Suprapubic skin (tissue), 4 donors: ENCODE data around the gene C20orf96. TPM values are rescaled to one million over a fixed set of nuclear protein-coding genes. Genes with fewer than 3 reads are reported as not detected.
"Not testable (repeated sequence)": the region's sequence is repeated elsewhere in the genome, so short reads cannot be mapped to it uniquely, and the experiment has no call there.

Experiments
- DNase-seq, 2 donors: peaks; one replicate each; pipeline ENCODE4 v3.0.0-alpha.2; 2019; ENCODE audit warnings: low spot score in 2 of 2
- H3K27ac ChIP-seq: fragments of 200-600 bp; sonication (generic); one replicate; pipeline ENCODE4 v1.5.1; 2019
- H3K27me3 ChIP-seq: fragments of 200-600 bp; sonication (generic); one replicate; pipeline ENCODE4 v1.5.1; 2019
- H3K36me3 ChIP-seq: fragments of 200-600 bp; sonication (generic); one replicate; pipeline ENCODE4 v1.5.1; 2019
- H3K4me1 ChIP-seq: fragments of 200-600 bp; sonication (generic); one replicate; pipeline ENCODE4 v1.5.1; 2019
- H3K4me3 ChIP-seq: fragments of 200-600 bp; sonication (generic); one replicate; pipeline ENCODE4 v1.5.1; 2019; ENCODE audit warnings: mild to moderate bottlenecking
- H3K9me3 ChIP-seq: fragments of 200-600 bp; sonication (generic); one replicate; pipeline ENCODE4 v1.5.1; 2019
- EP300 ChIP-seq: sonication (generic); formaldehyde crosslinking; IDR thresholded peaks from one replicate; pipeline ENCODE4 v1.6.1; 2017; ENCODE audit warnings: antibody characterized with exemption
- POLR2A ChIP-seq, 2 donors: fragments of 450-650 bp; IDR thresholded peaks; one replicate each; pipeline ENCODE4 v1.6.1; 2017; ENCODE audit warnings: antibody characterized with exemption in 2 of 2, mild to moderate bottlenecking in 2 of 2, moderate library complexity in 2 of 2
- POLR2AphosphoS5 ChIP-seq, 3 donors: sonication (generic); formaldehyde crosslinking; IDR thresholded peaks; one replicate each; pipeline ENCODE4 v1.6.1; 2017; ENCODE audit warnings: antibody characterized with exemption in 3 of 3
- WGBS: methylation state at CpG from one replicate; pipeline ENCODE4 v1.1.5; 2018; 5-methylcytosine and 5-hydroxymethylcytosine counted together
- total RNA-seq, 4 donors: library from RNA; depleted of rRNA; stranded (reverse); fragments of >200 nt; gene quantifications; one replicate each; pipeline ENCODE4 v1.1.0, GENCODE V29; 2016
- TF ChIP-seq, protein P1 (sequence below), 2 donors: fragments of 200-600 bp in 1 of 2; fragments of 450-650 bp in 1 of 2; sonication (generic) in 1 of 2; IDR thresholded peaks; one replicate each; pipeline ENCODE4 v1.5.1; 2016 to 2019; ENCODE audit warnings: antibody characterized with exemption in 2 of 2, mild to moderate bottlenecking in 1 of 2, moderate library complexity in 1 of 2

Gene C20orf96
- total RNA-seq, 4 donors from 2014 or later: 0.91 to 5.1 (median 2.0) TPM

GRCh38 chr20:226958-227357 is 63.6 kb downstream of the C20orf96 start, which contains the start of gene DEFB129:
Gene DEFB129 (plus strand): TSS chr20:227258. CDS start chr20:227289, 31 bp downstream.
- WGBS: 85% methylated on average over 3 of the region's 3 CpGs
- Histone ChIP-seq H3K27me3 (peaks cover 8% of the 10 kb centered on the region), H3K9me3 (no peaks in the 10 kb centered on the region), H3K4me1 (no peaks in the 10 kb centered on the region), H3K4me3 (no peak within 1 kb of the TSS), H3K27ac (no peak within 1 kb of the TSS), H3K36me3 (no peaks in the 10 kb centered on the region)
- DNase-seq: no peak
- TF ChIP-seq POLR2AphosphoS5 (IDR thresholded peaks at IDR 0.05): no peak

GRCh38 chr20:225879-226278 is 64.7 kb downstream of the C20orf96 start:
- 87% methylated on average over 3 of the region's 3 CpGs for WGBS
- H3K36me3 ChIP-seq, H3K9me3 ChIP-seq, H3K27ac ChIP-seq, DNase-seq, H3K4me1 ChIP-seq, H3K4me3 ChIP-seq: not testable (repeated sequence)
- peaks cover 14% of the 10 kb centered on the region for H3K27me3 ChIP-seq

DNA sequence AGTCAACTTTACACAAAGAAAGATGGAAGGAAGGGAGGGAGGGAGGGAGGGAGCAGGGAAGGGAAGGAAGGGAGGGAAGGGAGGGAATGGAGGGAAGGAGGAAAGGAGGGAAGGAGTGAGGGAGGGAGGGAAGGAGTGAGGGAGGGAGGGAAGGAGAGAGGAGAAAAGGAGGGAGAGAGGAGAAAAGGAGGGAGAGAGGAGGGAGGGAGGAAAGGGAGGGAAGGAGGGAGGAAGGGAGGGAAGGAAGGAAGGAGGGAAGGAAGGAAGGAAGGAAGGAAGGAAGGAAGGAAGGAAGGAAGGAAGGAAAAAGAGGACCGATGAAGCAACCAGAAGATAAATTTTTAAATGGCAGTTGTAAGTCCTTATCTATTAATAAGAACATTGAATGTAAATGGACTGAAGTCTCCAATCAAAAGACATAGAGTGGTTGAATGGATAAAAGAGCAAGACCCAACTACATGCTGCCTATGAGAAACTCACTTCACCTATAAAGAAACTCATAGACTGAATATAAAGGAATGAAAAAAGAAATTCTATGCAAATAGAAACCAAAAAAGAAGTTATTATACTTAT is 69.2 kb downstream of the C20orf96 start:
- Histone ChIP-seq H3K27me3 (peaks cover 23% of the 10 kb centered on the region), H3K9me3 (no peaks in the 10 kb centered on the region), H3K4me1 (no peaks in the 10 kb centered on the region), H3K27ac (no peak overlapping the region), H3K4me3 (no peak overlapping the region), H3K36me3 (no peaks in the 10 kb centered on the region)
- no peak for DNase-seq
- 79% methylated on average over 1 of the region's 1 CpG for WGBS
- TF ChIP-seq, protein P1, sequence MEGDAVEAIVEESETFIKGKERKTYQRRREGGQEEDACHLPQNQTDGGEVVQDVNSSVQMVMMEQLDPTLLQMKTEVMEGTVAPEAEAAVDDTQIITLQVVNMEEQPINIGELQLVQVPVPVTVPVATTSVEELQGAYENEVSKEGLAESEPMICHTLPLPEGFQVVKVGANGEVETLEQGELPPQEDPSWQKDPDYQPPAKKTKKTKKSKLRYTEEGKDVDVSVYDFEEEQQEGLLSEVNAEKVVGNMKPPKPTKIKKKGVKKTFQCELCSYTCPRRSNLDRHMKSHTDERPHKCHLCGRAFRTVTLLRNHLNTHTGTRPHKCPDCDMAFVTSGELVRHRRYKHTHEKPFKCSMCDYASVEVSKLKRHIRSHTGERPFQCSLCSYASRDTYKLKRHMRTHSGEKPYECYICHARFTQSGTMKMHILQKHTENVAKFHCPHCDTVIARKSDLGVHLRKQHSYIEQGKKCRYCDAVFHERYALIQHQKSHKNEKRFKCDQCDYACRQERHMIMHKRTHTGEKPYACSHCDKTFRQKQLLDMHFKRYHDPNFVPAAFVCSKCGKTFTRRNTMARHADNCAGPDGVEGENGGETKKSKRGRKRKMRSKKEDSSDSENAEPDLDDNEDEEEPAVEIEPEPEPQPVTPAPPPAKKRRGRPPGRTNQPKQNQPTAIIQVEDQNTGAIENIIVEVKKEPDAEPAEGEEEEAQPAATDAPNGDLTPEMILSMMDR (IDR thresholded peaks at IDR 0.05): no peak
- TF ChIP-seq POLR2A (IDR thresholded peaks at IDR 0.05): no peak
- no peak for TF ChIP-seq POLR2AphosphoS5 (IDR thresholded peaks at IDR 0.05)
- TF ChIP-seq EP300: no peak

Other genes with a start within 250 kb of the C20orf96 start
- not detected for gene DEFB125, start 203.1 kb downstream of the C20orf96 start, total RNA-seq
- gene DEFB126, start 148.2 kb downstream of the C20orf96 start, total RNA-seq: not detected
- gene DEFB127, start 133.3 kb downstream of the C20orf96 start, total RNA-seq: not detected
- not detected for gene DEFB128, start 101.0 kb downstream of the C20orf96 start, total RNA-seq
- gene DEFB129, start 63.5 kb downstream of the C20orf96 start, total RNA-seq: not detected
- gene DEFB132, start 33.0 kb downstream of the C20orf96 start, total RNA-seq: under 1 TPM in 1 of 4 donors, not detected in 3; 0.34 TPM
- 10 to 100 TPM in 1 of 4 donors, 1 to 10 TPM in 3; 8.1 to 11.2 (median 8.8) TPM for gene ZCCHC3, start 6.8 kb upstream of the C20orf96 start, total RNA-seq
- 1 to 10 TPM; 5.4 to 6.5 (median 5.9) TPM for gene SOX12, start 34.8 kb upstream of the C20orf96 start, total RNA-seq
- 10 to 100 TPM in 3 of 4 donors, 1 to 10 TPM in 1; 8.1 to 11.4 (median 10.9) TPM for gene NRSN2, start 56.4 kb upstream of the C20orf96 start, total RNA-seq
- gene TRIB3, start 90.0 kb upstream of the C20orf96 start, total RNA-seq: 10 to 100 TPM; 14.3 to 30.7 (median 28.0) TPM
- 10 to 100 TPM; 63.6 to 85.3 (median 78.5) TPM for gene RBCK1, start 117.5 kb upstream of the C20orf96 start, total RNA-seq
- 10 to 100 TPM; 49.0 to 78.7 (median 60.6) TPM for gene TBC1D20, start 171.8 kb upstream of the C20orf96 start, total RNA-seq